Measurements from ENCODE around the gene PAM. TPM values are rescaled to one million over a fixed set of nuclear protein-coding genes. Genes with fewer than 3 reads are reported as not detected.

The PAM gene
- total RNA-seq: 10 to 100 TPM; 59.8 to 65.0 TPM
- 58.7 TPM for polyA plus RNA-seq

GRCh38 chr5:102754767-102755431 lies at the start of gene PAM:
TSS of gene PAM (plus strand) at chr5:102755305. CDS start at chr5:102866196, 110,891 bp downstream.
- DNase-seq: peak; percentile 63 to 80 (median 66)
- no peaks in the 10 kb centered on the region for H3K27me3 ChIP-seq (ENCODE audit: insufficient read depth, low read length, poor library complexity, severe bottlenecking)
- CTCF ChIA-PET: interaction anchor here (0.9 to 2.2 kb wide), 5 partner anchors 8 to 383 kb away, joined by 3 to 8 read pairs (median 3); partner anchors contain the start of genes GIN1 and PPIP5K2
- Mint-ChIP-seq H3K27me3 (peaks cover 0 to 5% of the 10 kb centered on the region in 2 donors), H3K4me1 (peaks cover 43 to 55% (median 44%) of the 10 kb centered on the region in 3 donors), H3K9me3 (no peaks in the 10 kb centered on the region), H3K27ac (peak within 1 kb of the TSS; percentile 84 to 98 (median 96)), H3K36me3 (peaks cover 0 to 10% (median 0%) of the 10 kb centered on the region in 3 donors), H3K4me3 (peak within 1 kb of the TSS; percentile 87 to 99 (median 98))
- POLR2A ChIA-PET: interaction anchor here (0.6 to 1.3 kb wide), 3 partner anchors 9 to 1067 kb away, joined by 3 to 7 read pairs (median 3); partner anchors contain the start of genes GIN1 and PPIP5K2
- H3K4me1 ChIP-seq (ENCODE audit: insufficient read depth, low read length): peaks cover 17% of the 10 kb centered on the region
- H3K36me3 ChIP-seq (ENCODE audit: insufficient read depth, low read length): no peaks in the 10 kb centered on the region
- H3K27ac ChIP-seq (ENCODE audit: low read depth, low read length): peak within 1 kb of the TSS; percentile 78
- H3K9me3 ChIP-seq (ENCODE audit: low read length): no peaks in the 10 kb centered on the region
- H3K4me3 ChIP-seq (ENCODE audit: low read length): peak within 1 kb of the TSS; percentile 83

- peaks cover 0 to 8% (median 0%) of the 10 kb centered on the region in 3 donors for H3K36me3 Mint-ChIP-seq
- H3K9me3 Mint-ChIP-seq: peaks cover 0 to 5% (median 0%) of the 10 kb centered on the region in 5 donors
- no peaks in the 10 kb centered on the region for H3K9me3 ChIP-seq (ENCODE audit: low read length)
- H3K27me3 ChIP-seq (ENCODE audit: insufficient read depth, low read length, poor library complexity, severe bottlenecking): no peaks in the 10 kb centered on the region
- H3K27me3 Mint-ChIP-seq: peaks cover 0 to 19% of the 10 kb centered on the region in 2 donors
- no peaks in the 10 kb centered on the region for H3K4me1 ChIP-seq (ENCODE audit: insufficient read depth, low read length)
- H3K4me3 ChIP-seq (ENCODE audit: low read length): no peak overlapping the region
- H3K36me3 ChIP-seq (ENCODE audit: insufficient read depth, low read length): no peaks in the 10 kb centered on the region
- CTCF ChIA-PET: no interaction called here
- no peak overlapping the region for H3K27ac ChIP-seq (ENCODE audit: low read depth, low read length)
- H3K4me3 Mint-ChIP-seq: no peak overlapping the region
- no peak overlapping the region for H3K27ac Mint-ChIP-seq
- H3K4me1 Mint-ChIP-seq: no peaks in the 10 kb centered on the region
- POLR2A ChIA-PET: no interaction called here
- no peak for DNase-seq
These were observed 43.4 kb upstream of the PAM start for GRCh38 chr5:102711525-102712385.

GRCh38 chr5:102713278-102713677 lies 41.8 kb upstream of the PAM start:
- POLR2A ChIA-PET: no interaction called here

GRCh38 chr5:102713682-102714231 lies 41.3 kb upstream of the PAM start:
- H3K4me1 ChIP-seq (ENCODE audit: insufficient read depth, low read length): no peaks in the 10 kb centered on the region

More at GRCh38 chr5:102713278-102713677, 41.8 kb upstream of the PAM start:
- no peak overlapping the region for H3K4me3 Mint-ChIP-seq
- peaks cover 0 to 8% (median 0%) of the 10 kb centered on the region in 3 donors for H3K36me3 Mint-ChIP-seq
- peaks cover 0 to 23% of the 10 kb centered on the region in 2 donors for H3K27me3 Mint-ChIP-seq
- DNase-seq: no peak
- no peaks in the 10 kb centered on the region for H3K4me1 Mint-ChIP-seq
- Histone ChIP-seq H3K36me3 (ENCODE audit: insufficient read depth, low read length) (no peaks in the 10 kb centered on the region), H3K4me1 (ENCODE audit: insufficient read depth, low read length) (no peaks in the 10 kb centered on the region), H3K27ac (ENCODE audit: low read depth, low read length) (no peak overlapping the region), H3K27me3 (ENCODE audit: insufficient read depth, low read length, poor library complexity, severe bottlenecking) (no peaks in the 10 kb centered on the region), H3K4me3 (ENCODE audit: low read length) (no peak overlapping the region), H3K9me3 (ENCODE audit: low read length) (no peaks in the 10 kb centered on the region)
- CTCF ChIA-PET: no interaction called here
- H3K9me3 Mint-ChIP-seq: peaks cover 0 to 5% (median 0%) of the 10 kb centered on the region in 5 donors
- no peak overlapping the region for H3K27ac Mint-ChIP-seq

GRCh38 chr5:102715082-102715807 lies 39.9 kb upstream of the PAM start:
- Mint-ChIP-seq H3K36me3 (no peaks in the 10 kb centered on the region), H3K9me3 (no peaks in the 10 kb centered on the region), H3K4me3 (no peak overlapping the region), H3K27me3 (peaks cover 0 to 16% of the 10 kb centered on the region in 2 donors), H3K4me1 (no peaks in the 10 kb centered on the region), H3K27ac (no peak overlapping the region)
- DNase-seq: no peak
- H3K4me3 ChIP-seq (ENCODE audit: low read length): no peak overlapping the region
- ChIA-PET POLR2A (interaction anchor here (0.6 kb wide), 1 partner anchor 122 kb away, joined by 4 read pairs; no protein-coding TSS in a partner anchor), CTCF (no interaction called here)
- no peaks in the 10 kb centered on the region for H3K36me3 ChIP-seq (ENCODE audit: insufficient read depth, low read length)
- H3K27ac ChIP-seq (ENCODE audit: low read depth, low read length): no peak overlapping the region
- H3K27me3 ChIP-seq (ENCODE audit: insufficient read depth, low read length, poor library complexity, severe bottlenecking): no peaks in the 10 kb centered on the region
- no peaks in the 10 kb centered on the region for H3K4me1 ChIP-seq (ENCODE audit: insufficient read depth, low read length)
- no peaks in the 10 kb centered on the region for H3K9me3 ChIP-seq (ENCODE audit: low read length)

More at GRCh38 chr5:102713682-102714231, 41.3 kb upstream of the PAM start:
- ChIA-PET CTCF (no interaction called here), POLR2A (no interaction called here)
- Histone ChIP-seq H3K36me3 (ENCODE audit: insufficient read depth, low read length) (no peaks in the 10 kb centered on the region), H3K4me3 (ENCODE audit: low read length) (no peak overlapping the region), H3K27ac (ENCODE audit: low read depth, low read length) (no peak overlapping the region), H3K9me3 (ENCODE audit: low read length) (no peaks in the 10 kb centered on the region), H3K27me3 (ENCODE audit: insufficient read depth, low read length, poor library complexity, severe bottlenecking) (no peaks in the 10 kb centered on the region)
- H3K27ac Mint-ChIP-seq: no peak overlapping the region
- DNase-seq: no peak
- peaks cover 0 to 22% of the 10 kb centered on the region in 2 donors for H3K27me3 Mint-ChIP-seq
- H3K36me3 Mint-ChIP-seq: peaks cover 0 to 6% (median 0%) of the 10 kb centered on the region in 3 donors
- H3K4me1 Mint-ChIP-seq: no peaks in the 10 kb centered on the region
- H3K9me3 Mint-ChIP-seq: peaks cover 0 to 4% (median 0%) of the 10 kb centered on the region in 5 donors
- no peak overlapping the region for H3K4me3 Mint-ChIP-seq

GRCh38 chr5:102716017-102716416 lies 39.1 kb upstream of the PAM start:
- H3K27ac Mint-ChIP-seq: no peak overlapping the region
- H3K36me3 Mint-ChIP-seq: no peaks in the 10 kb centered on the region
- H3K4me1 ChIP-seq (ENCODE audit: insufficient read depth, low read length): no peaks in the 10 kb centered on the region
- CTCF ChIA-PET: no interaction called here
- POLR2A ChIA-PET: no interaction called here
- no peak for DNase-seq
- no peaks in the 10 kb centered on the region for H3K9me3 Mint-ChIP-seq
- H3K27me3 Mint-ChIP-seq: peaks cover 0 to 13% of the 10 kb centered on the region in 2 donors
- no peaks in the 10 kb centered on the region for H3K36me3 ChIP-seq (ENCODE audit: insufficient read depth, low read length)
- no peak overlapping the region for H3K4me3 ChIP-seq (ENCODE audit: low read length)
- no peaks in the 10 kb centered on the region for H3K4me1 Mint-ChIP-seq
- H3K9me3 ChIP-seq (ENCODE audit: low read length): no peaks in the 10 kb centered on the region
- no peak overlapping the region for H3K27ac ChIP-seq (ENCODE audit: low read depth, low read length)
- no peaks in the 10 kb centered on the region for H3K27me3 ChIP-seq (ENCODE audit: insufficient read depth, low read length, poor library complexity, severe bottlenecking)
- H3K4me3 Mint-ChIP-seq: no peak overlapping the region

- H3K4me3 ChIP-seq (ENCODE audit: low read length): no peak overlapping the region
- H3K27ac ChIP-seq (ENCODE audit: low read depth, low read length): no peak overlapping the region
- no peaks in the 10 kb centered on the region for H3K4me1 Mint-ChIP-seq
- peaks cover 6 to 33% of the 10 kb centered on the region in 2 donors for H3K27me3 Mint-ChIP-seq
- H3K4me3 Mint-ChIP-seq: no peak overlapping the region
- ChIA-PET POLR2A (no interaction called here), CTCF (no interaction called here)
- H3K27me3 ChIP-seq (ENCODE audit: insufficient read depth, low read length, poor library complexity, severe bottlenecking): no peaks in the 10 kb centered on the region
- no peaks in the 10 kb centered on the region for H3K36me3 Mint-ChIP-seq
- H3K9me3 Mint-ChIP-seq: peaks cover 3 to 7% (median 5%) of the 10 kb centered on the region in 5 donors
- no peak for DNase-seq
- no peak overlapping the region for H3K27ac Mint-ChIP-seq
- H3K4me1 ChIP-seq (ENCODE audit: insufficient read depth, low read length): no peaks in the 10 kb centered on the region
- no peaks in the 10 kb centered on the region for H3K9me3 ChIP-seq (ENCODE audit: low read length)
- H3K36me3 ChIP-seq (ENCODE audit: insufficient read depth, low read length): no peaks in the 10 kb centered on the region
These were observed 36.3 kb upstream of the PAM start for GRCh38 chr5:102718819-102719218.

Measured in CD8-positive, alpha-beta memory T cell (primary cell).